HG03575 (cell line): ENCODE measurements around the gene TOX2.

Experiments
- ATAC-seq: cut with Tn5 transposase; IDR thresholded peaks from one replicate; pipeline ENCODE4 v1.9.1; 2021; ENCODE audit not compliant: unreplicated experiment, insufficient number of reproducible peaks, low FRiP score; ENCODE audit errors: extremely low read depth

Gene TOX2

GRCh38 chr20:44065401-44066340, 151.0 kb downstream of the TOX2 start:
- ATAC-seq: no peak

DNA sequence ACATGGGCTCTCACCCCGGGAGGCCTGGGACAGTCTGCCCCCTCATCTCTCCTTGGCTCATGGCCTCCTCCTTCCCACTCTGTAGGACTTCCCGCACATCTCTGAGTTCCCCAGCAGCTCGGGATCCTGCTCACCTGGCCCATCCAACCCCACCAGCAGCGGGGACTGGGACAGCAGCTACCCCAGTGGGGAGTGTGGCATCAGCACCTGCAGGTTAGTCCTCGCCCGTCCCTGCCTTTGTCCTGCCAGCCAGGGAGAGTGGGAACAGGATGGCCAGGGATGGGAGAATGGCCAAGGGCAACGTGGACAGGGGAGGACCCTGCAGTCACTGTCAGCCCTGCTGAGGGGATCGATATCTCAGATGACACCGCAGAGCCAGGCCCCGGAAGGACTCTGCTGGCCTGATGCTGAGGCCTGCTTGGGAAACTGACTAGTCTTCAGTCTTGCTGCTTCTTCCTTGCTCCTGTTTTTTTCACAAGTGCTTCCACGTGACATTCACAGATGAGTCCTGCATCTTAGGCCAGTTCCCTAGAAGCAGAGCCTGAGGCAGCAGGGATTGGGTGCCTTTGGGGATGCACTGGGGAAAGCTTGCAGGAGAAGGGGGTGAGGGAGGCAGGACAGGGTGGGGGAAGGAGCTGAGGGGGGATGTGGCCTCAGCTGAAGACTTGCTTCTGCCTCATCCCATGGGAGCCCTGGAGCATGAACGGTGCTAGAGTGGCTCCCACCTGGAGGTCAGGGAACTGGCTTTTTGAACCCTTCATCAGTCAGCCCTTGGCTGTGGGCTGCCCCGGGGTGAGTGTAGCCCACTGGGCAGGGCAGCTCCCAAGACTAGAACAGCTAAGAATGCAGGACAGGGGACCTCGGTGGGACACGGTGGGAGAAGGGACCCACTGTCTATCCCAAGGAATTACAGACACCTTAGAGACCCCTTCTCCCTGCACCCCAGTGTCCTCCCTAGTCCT, 152.3 kb downstream of the TOX2 start:
- no peak for ATAC-seq

DNA sequence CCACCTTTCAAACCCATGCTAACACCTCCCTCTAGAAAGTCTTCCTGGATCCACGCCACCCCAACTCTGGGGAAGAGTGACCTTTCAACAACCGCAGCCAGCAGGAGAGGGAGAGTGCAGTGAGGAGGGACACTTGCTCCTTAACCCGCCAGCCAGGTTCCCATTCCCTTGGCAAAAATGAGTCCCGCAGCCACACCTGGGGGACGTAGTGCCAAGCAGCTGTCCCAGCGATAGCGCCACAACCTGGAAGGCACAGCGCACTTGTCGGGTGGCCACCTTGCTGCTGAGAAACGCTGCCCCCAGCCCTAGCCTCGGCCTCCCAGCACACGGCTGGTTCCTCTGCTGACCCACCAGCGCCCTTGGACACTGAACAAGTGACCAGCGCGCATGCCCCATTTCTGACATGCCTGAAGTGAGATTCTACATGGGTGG, 153.0 kb downstream of the TOX2 start:
- ATAC-seq: no peak

DNA sequence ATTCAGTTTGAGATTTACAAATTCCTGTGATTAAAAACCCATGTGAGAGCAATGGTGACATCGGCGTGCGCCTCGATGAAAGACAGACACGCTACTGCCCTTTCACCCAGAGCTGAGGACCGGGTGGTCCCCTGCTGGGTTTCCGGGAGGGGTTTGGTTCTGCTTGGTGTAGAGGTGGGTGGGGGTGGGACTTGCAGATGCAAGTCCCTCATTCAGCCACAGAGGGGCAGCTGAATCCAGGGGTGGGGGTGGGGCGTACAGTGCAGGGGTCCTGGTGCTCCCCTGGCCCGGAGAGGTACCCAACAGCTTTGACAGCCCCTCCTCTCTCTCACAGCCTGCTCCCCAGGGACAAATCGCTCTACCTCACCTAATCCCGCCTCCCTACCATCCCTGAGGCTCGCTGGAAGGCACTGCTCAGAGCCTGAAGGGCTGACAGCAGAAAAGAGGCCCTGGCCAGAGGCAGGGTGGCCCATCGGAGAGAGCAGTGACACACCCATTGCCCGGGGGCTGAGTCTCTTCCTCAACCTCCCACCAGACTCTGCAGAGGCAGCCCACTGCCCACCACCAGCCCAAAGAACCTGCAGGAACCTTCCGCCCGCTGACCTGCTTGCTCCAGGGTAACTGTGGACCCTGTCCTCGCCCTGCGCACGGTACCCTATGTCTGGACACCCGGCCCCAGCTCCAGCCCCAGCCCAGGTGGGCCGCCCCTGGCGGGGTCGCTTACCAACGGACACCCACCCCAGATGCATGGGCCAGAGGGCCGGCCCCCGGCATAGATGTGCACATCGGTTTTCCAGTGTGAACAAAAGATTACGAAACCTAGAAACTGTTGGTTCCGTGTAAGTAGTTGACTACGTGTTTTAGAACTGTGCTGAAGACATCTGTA, 153.9 kb downstream of the TOX2 start:
- no peak for ATAC-seq

DNA sequence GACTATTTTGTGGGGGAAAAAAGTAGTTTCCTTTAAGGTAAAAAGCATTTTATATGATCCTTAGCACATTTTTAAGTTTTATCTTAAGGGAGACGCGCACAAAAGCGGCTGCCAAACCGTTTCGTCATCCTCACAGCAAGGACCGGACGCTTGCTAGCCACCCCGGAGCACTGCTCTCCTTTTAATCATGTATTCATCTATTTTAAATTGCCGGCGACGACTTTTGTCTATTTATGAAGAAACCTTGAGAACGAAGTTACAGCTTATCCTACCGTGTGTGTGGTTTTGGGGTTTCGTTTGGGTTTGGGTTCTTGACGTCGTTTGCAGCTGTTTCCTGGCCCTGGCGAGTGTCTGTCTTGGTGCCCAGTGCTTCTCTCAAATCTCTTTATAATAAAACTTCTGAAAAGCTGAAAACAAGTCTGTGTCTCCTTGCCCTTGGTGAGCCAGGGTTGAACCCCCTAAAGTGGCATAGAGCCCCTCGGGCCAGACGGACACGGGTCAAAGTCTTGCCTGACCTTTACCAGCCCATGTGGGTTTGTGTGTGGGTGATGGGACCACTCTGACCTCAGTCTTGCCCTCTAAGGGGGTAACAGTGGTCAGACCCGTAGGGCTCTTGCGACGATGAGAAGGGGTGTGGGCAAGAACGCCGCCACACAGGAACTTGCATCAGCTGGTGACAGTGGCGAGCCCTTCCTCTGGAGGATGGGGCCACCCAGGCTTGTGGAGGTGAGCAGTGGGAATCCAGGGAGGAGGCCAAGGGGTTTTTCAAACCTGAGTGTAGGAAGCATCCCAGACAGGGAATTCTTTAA, 154.8 kb downstream of the TOX2 start:
- no peak for ATAC-seq

- no peak for ATAC-seq
Observed at GRCh38 chr20:44070139-44070900, 155.7 kb downstream of the TOX2 start.

GRCh38 chr20:44071057-44071456, 156.4 kb downstream of the TOX2 start:
- ATAC-seq: no peak

- ATAC-seq: no peak
Observed at GRCh38 chr20:44071526-44072111, 157.0 kb downstream of the TOX2 start.

DNA sequence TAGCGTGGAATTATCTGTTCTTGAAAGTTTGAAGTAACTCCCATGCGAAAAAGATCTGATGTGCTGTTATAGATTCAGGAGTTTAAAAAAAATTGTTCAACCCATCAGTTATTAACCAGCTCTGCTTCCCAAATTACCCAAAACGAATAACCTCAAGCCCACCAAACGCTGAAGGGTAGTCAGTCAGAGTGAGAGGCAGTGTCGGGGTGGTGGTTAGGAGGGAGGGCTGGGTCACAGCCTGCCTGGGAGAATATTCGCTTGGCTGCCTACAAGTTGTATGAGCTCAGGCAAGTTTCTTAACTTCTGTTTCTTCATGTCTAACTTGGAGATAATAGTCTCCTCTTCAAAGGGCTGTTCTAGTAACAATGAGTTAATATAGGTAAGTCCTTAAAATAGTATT, 157.7 kb downstream of the TOX2 start:
- no peak for ATAC-seq

GRCh38 chr20:44073011-44073674, 158.5 kb downstream of the TOX2 start:
- ATAC-seq: no peak

- no peak for ATAC-seq
Observed at GRCh38 chr20:44073675-44074071, 159.0 kb downstream of the TOX2 start.

GRCh38 chr20:44074252-44075151, 159.8 kb downstream of the TOX2 start:
- ATAC-seq: no peak

GRCh38 chr20:44075191-44075949, 160.7 kb downstream of the TOX2 start:
- ATAC-seq: no peak

GRCh38 chr20:44075950-44076232, 161.2 kb downstream of the TOX2 start:
- no peak for ATAC-seq

DNA sequence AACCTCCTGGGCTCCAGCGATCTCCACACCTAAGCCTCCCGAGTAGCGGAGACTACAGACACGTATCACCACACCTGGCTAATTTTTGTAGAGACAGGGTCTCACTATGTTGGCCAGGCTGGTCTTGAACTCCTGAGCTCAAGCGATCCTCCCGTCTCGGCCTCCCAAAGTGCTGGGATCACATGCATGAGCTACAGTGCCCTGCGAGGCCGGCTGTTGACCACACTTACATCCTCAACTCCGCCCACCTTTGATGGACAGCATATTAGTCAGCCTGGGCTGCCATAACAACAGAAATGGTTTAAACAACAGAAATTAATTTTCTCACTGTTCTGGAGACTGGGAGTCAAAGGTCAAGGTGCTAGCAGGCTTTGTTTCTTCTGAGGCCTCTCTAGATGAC, 164.6 kb downstream of the TOX2 start:
- no peak for ATAC-seq
